NAMALWA (cell line): Measurements from ENCODE around the gene LSM7.

Experiments
- DNase-seq: peaks from one replicate; pipeline ENCODE4 v3.0.0-alpha.2; 2015; ENCODE audit warnings: low spot score

The LSM7 gene

GRCh38 chr19:2338055-2338615 is 9.7 kb upstream of the LSM7 start:
- no peak for DNase-seq

GRCh38 chr19:2337329-2337707 is 8.9 kb upstream of the LSM7 start:
- DNase-seq: peak; percentile 45

- no peak for DNase-seq
Observed at GRCh38 chr19:2336528-2337328, 8.3 kb upstream of the LSM7 start.

- DNase-seq: no peak
Observed at GRCh38 chr19:2335848-2336247, 7.5 kb upstream of the LSM7 start.

- DNase-seq: peak; percentile 38
Observed at GRCh38 chr19:2334986-2335846, 6.8 kb upstream of the LSM7 start.

- no peak for DNase-seq
Observed at GRCh38 chr19:2334426-2334825, 6.0 kb upstream of the LSM7 start.

GRCh38 chr19:2333807-2334211 is 5.4 kb upstream of the LSM7 start:
- no peak for DNase-seq

- peak; percentile 56 for DNase-seq
Observed at GRCh38 chr19:2333027-2333806, 4.8 kb upstream of the LSM7 start.

GRCh38 chr19:2332341-2333026 is 4.1 kb upstream of the LSM7 start:
- DNase-seq: peak; percentile 95

GRCh38 chr19:2331601-2332246 is 3.3 kb upstream of the LSM7 start:
- DNase-seq: no peak

- no peak for DNase-seq
Observed at GRCh38 chr19:2330632-2331284, 2.4 kb upstream of the LSM7 start.

GRCh38 chr19:2330255-2330631 is 1.9 kb upstream of the LSM7 start:
- no peak for DNase-seq

- DNase-seq: no peak
Observed at GRCh38 chr19:2329501-2329916, 1.1 kb upstream of the LSM7 start.

- DNase-seq: no peak
Observed at GRCh38 chr19:2329149-2329478, 728 bp upstream of the LSM7 start.

- peak; percentile 95 for DNase-seq
Observed at GRCh38 chr19:2327773-2328400, 499 bp downstream of the LSM7 start.

- DNase-seq: no peak
Observed at GRCh38 chr19:2326699-2327360, 1.6 kb downstream of the LSM7 start.

GRCh38 chr19:2325281-2326046 is 2.9 kb downstream of the LSM7 start:
- DNase-seq: no peak

- no peak for DNase-seq
Observed at GRCh38 chr19:2324220-2324948, 4.0 kb downstream of the LSM7 start.
